ENCODE measurements around the gene TDRD15.

TDRD15 gene

GRCh38 chr2:21165350-21165749 is 41.6 kb downstream of the TDRD15 start:
- intact Hi-C loops (cut with DNase I; ENCODE audit: low total_unique reads) = no loop called here
- H3K36me3 ChIP-seq = no peaks in the 10 kb centered on the region
- H3K4me3 ChIP-seq = no peak overlapping the region
- H3K27me3 ChIP-seq = peaks cover 0 to 2% of the 10 kb centered on the region in 2 donors
- H3K9me3 ChIP-seq = no peaks in the 10 kb centered on the region
- no peaks in the 10 kb centered on the region for H3K4me1 ChIP-seq
- no peak for DNase-seq
- TF ChIP-seq CTCF (IDR thresholded peaks at IDR 0.05) = peak in 1 of 2 experiments; percentile 9
- no peak overlapping the region for H3K27ac ChIP-seq

- no peaks in the 10 kb centered on the region for H3K36me3 ChIP-seq
- H3K4me3 ChIP-seq = peak overlapping the region in 1 of 2 donors; percentile 10
- no peaks in the 10 kb centered on the region for H3K9me3 ChIP-seq
- H3K27me3 ChIP-seq = no peaks in the 10 kb centered on the region
- TF ChIP-seq CTCF (IDR thresholded peaks at IDR 0.05) = peak; percentile 39 to 60
- no peak for DNase-seq
- H3K27ac ChIP-seq = no peak overlapping the region
- H3K4me1 ChIP-seq = peaks cover 0 to 8% (median 0%) of the 10 kb centered on the region in 4 donors
- intact Hi-C loops (cut with DNase I; ENCODE audit: low total_unique reads) = loop anchor here (5.0 kb wide), 1 partner anchor 141 kb away; no protein-coding TSS in a partner anchor
Observed at GRCh38 chr2:21175895-21176646, 52.3 kb downstream of the TDRD15 start.

GRCh38 chr2:21181957-21182356 is 58.2 kb downstream of the TDRD15 start:
- Histone ChIP-seq H3K36me3 (no peaks in the 10 kb centered on the region), H3K4me3 (no peak overlapping the region), H3K4me1 (no peaks in the 10 kb centered on the region), H3K9me3 (no peaks in the 10 kb centered on the region), H3K27me3 (no peaks in the 10 kb centered on the region), H3K27ac (no peak overlapping the region)
- intact Hi-C loops (cut with DNase I; ENCODE audit: low total_unique reads) = no loop called here
- DNase-seq = no peak
- no peak for TF ChIP-seq CTCF (IDR thresholded peaks at IDR 0.05)

- no peak for TF ChIP-seq CTCF (IDR thresholded peaks at IDR 0.05)
- H3K27ac ChIP-seq = no peak overlapping the region
- H3K27me3 ChIP-seq = no peaks in the 10 kb centered on the region
- intact Hi-C loops (cut with DNase I; ENCODE audit: low total_unique reads) = no loop called here
- no peaks in the 10 kb centered on the region for H3K9me3 ChIP-seq
- H3K4me1 ChIP-seq = no peaks in the 10 kb centered on the region
- H3K4me3 ChIP-seq = no peak overlapping the region
- no peaks in the 10 kb centered on the region for H3K36me3 ChIP-seq
- no peak for DNase-seq
Observed at GRCh38 chr2:21183306-21183705, 59.5 kb downstream of the TDRD15 start.

GRCh38 chr2:21183726-21184125 is 60.0 kb downstream of the TDRD15 start:
- H3K27ac ChIP-seq = no peak overlapping the region
- H3K4me1 ChIP-seq = no peaks in the 10 kb centered on the region
- DNase-seq = no peak
- no peaks in the 10 kb centered on the region for H3K36me3 ChIP-seq
- no peaks in the 10 kb centered on the region for H3K9me3 ChIP-seq
- no peak overlapping the region for H3K4me3 ChIP-seq
- intact Hi-C loops (cut with DNase I; ENCODE audit: low total_unique reads) = no loop called here
- TF ChIP-seq CTCF (IDR thresholded peaks at IDR 0.05) = no peak
- H3K27me3 ChIP-seq = no peaks in the 10 kb centered on the region

Data from tibial artery (tissue), 4 donors.